ENCODE measurements around the gene CRELD2.

The CRELD2 gene

GRCh38 chr22:49966041-49966773, 47.8 kb downstream of the CRELD2 start:
- Histone ChIP-seq H3K27ac (peak overlapping the region; percentile 98), H3K4me1 (ENCODE audit: control insufficient read depth in 1 of 2, insufficient read depth in 1 of 2, low read depth in 1 of 2, low read length in 1 of 2) (peaks cover 69 to 77% of the 10 kb centered on the region in 2 experiments), H3K36me3 (peaks cover 46% of the 10 kb centered on the region), H3K4me3 (ENCODE audit: low read depth in 1 of 2, low read length in 1 of 2) (peak overlapping the region; percentile 49 to 53), H3K9me3 (no peaks in the 10 kb centered on the region), H3K27me3 (peaks cover 31% of the 10 kb centered on the region)
- TF ChIP-seq CTCF (IDR thresholded peaks at IDR 0.05): no peak

- TF ChIP-seq CTCF (IDR thresholded peaks at IDR 0.05): peak; percentile 27
- H3K36me3 ChIP-seq: peaks cover 38% of the 10 kb centered on the region
- peak overlapping the region; percentile 98 for H3K27ac ChIP-seq
- H3K4me1 ChIP-seq (ENCODE audit: control insufficient read depth in 1 of 2, insufficient read depth in 1 of 2, low read depth in 1 of 2, low read length in 1 of 2): peaks cover 73 to 84% of the 10 kb centered on the region in 2 experiments
- peak overlapping the region; percentile 49 to 53 for H3K4me3 ChIP-seq (ENCODE audit: low read depth in 1 of 2, low read length in 1 of 2)
- peaks cover 31% of the 10 kb centered on the region for H3K27me3 ChIP-seq
- no peaks in the 10 kb centered on the region for H3K9me3 ChIP-seq
Measured at GRCh38 chr22:49966774-49967705, 48.6 kb downstream of the CRELD2 start.

- Histone ChIP-seq H3K36me3 (peaks cover 31% of the 10 kb centered on the region), H3K4me3 (ENCODE audit: low read depth in 1 of 2, low read length in 1 of 2) (peak overlapping the region in 1 of 2 experiments; percentile 53), H3K9me3 (no peaks in the 10 kb centered on the region), H3K4me1 (ENCODE audit: control insufficient read depth in 1 of 2, insufficient read depth in 1 of 2, low read depth in 1 of 2, low read length in 1 of 2) (peaks cover 65 to 80% of the 10 kb centered on the region in 2 experiments), H3K27me3 (peaks cover 37% of the 10 kb centered on the region), H3K27ac (peak overlapping the region; percentile 98)
- TF ChIP-seq CTCF (IDR thresholded peaks at IDR 0.05): no peak
Measured at GRCh38 chr22:49967706-49968208, 49.3 kb downstream of the CRELD2 start.

GRCh38 chr22:49968313-49968830, 49.9 kb downstream of the CRELD2 start:
- Histone ChIP-seq H3K9me3 (no peaks in the 10 kb centered on the region), H3K4me1 (ENCODE audit: control insufficient read depth in 1 of 2, insufficient read depth in 1 of 2, low read depth in 1 of 2, low read length in 1 of 2) (peaks cover 59 to 73% of the 10 kb centered on the region in 2 experiments), H3K36me3 (peaks cover 25% of the 10 kb centered on the region), H3K4me3 (ENCODE audit: low read depth in 1 of 2, low read length in 1 of 2) (peak overlapping the region in 1 of 2 experiments; percentile 53), H3K27me3 (peaks cover 43% of the 10 kb centered on the region), H3K27ac (no peak overlapping the region)
- no peak for TF ChIP-seq CTCF (IDR thresholded peaks at IDR 0.05)
